ENCODE results near the gene TAF4B.
"Not testable (repeated sequence)": the region's sequence is repeated elsewhere in the genome, so short reads cannot be mapped to it uniquely, and the experiment has no call there.

Gene TAF4B

DNA sequence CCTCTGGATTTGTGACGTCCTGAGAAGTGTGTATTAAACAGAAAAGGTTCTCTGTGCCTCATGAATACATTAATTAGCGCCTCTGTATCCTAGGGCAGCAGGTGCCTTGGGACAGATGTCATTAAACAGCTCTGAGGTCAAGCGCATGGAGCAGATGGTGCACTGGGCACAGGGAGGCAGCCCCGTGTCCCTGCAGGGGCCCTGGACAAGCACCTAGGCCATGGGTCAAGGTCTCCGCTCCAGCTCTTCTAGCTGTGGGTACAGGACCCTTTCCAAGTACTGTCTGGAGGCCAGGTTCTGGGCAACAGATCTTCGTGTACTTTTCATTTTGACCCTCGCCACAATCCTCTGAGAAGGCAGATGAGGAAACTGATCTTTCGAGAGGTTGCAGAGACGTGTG lies 195.7 kb downstream of the TAF4B start:
- no peak for DNase-seq (ENCODE audit: low read depth in 4 of 4, low spot score in 1 of 4)

DNA sequence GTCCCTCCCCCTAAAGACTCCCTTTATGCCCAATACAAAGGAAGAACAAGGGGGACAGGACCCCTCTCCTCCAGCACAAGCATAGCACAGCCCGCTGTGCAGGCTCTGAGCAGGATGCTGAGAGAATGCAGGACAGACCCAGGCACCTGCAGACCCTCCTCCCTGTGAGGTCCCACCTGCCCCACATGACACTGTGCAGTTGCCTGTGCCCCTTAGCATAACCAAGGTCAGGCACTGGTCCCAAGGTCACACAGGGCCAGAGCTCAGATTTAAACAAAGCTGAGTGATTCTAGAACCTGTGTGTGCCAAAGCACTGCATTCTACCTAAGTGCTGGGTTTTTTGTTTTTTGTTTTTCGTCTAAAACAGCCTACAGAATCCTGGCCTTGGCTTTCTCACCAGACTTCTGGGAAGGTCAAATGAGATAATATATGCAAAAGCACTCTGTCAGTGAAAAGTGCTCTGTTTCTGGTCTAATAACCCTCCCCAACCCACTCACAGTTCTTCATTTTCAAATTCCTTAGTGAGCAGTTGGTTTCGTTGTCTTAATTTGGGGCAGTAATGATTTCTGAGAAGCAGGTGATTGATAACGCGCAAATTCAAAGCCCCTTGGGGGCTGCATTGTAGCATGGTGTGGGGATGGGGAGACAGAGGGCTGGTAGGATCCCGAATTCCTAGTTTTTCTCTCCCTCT lies 196.4 kb downstream of the TAF4B start:
- DNase-seq (ENCODE audit: low read depth in 4 of 4, low spot score in 1 of 4): no peak

DNA sequence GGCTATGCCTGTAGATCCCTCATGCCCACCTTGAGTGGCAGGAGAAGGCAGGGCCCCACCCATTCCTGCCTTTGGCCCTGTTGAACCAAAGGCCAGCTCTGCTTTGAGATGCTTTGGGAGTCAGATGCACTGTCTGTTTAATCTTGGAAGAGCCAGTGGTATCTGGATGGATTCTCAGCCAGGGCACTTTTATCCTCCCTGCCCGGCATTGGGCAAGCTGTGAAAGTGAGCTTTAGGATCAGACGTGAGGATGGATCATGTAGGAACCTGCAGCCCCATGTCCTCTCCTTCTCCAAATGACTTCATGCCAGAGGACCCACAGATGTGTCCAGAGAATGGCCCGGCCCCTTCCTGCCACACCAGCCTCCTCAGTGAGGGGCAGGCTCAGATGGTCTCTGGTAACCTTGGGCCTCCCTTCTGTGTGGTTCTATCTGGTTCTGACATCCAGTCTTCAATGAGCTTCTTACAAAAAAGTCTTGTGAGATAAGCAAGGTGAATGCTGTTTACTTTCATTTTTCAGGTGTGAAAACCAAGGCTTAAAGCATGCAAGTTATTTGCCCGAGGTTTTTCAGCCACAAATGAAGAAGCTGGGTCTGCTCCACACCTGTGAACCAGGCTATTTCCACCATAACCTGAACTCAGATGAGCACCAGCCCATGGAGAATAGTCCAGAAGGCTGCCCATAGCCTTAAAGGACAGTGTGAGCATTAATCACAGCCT lies 198.3 kb downstream of the TAF4B start:
- DNase-seq (ENCODE audit: low read depth in 4 of 4, low spot score in 1 of 4): no peak

DNA sequence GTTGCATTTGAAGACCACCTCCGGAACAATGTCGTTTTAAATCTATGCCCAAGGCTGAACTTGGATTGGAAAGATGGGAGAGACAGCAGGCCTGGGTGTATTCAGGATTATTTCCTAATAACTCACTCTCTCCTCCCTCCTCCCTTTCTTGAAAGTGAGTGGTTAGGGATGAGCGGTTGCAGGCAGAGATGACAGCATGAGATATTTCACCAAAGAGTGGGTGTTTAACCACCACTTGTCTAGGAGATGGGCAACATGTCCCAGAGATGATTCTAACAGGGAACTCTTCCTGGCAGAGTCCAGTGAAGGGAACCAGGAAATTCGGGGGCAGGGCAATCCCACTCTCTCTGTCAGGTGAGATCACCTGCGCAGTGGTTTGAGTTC lies 198.9 kb downstream of the TAF4B start:
- DNase-seq (ENCODE audit: low read depth in 4 of 4, low spot score in 1 of 4): no peak

DNA sequence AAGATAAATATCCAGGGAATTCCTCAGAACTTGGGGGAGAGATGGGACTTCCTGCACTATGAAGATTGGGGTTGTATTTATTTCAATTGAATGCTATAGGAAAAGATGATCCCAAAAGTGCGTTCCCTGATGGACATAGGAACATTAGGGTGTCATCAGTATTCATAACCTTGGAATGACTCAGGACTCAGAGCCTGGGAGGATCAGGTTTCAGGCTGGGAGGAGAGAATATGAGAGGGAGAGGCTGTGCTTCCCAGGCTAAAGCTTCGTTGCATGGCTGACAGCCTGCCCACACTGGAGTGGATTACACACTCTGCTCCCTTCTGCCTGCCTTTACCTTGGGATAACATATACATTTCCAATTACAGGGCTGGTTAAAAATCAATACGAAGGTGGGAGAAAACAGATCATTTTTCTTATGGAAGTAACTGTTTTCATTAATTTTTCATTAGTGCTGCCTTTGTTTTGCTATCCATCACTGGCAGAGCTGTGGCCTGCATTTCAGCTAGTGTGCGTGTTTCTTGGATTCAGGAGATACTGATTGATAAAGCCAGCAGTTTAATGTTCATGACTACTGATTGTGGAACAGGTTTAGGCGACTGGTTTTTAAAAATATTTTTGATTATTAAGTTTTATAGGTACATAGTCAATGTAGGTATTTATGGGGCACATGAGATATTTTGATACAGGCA lies 203.4 kb downstream of the TAF4B start:
- DNase-seq (ENCODE audit: low read depth in 4 of 4, low spot score in 1 of 4): no peak

DNA sequence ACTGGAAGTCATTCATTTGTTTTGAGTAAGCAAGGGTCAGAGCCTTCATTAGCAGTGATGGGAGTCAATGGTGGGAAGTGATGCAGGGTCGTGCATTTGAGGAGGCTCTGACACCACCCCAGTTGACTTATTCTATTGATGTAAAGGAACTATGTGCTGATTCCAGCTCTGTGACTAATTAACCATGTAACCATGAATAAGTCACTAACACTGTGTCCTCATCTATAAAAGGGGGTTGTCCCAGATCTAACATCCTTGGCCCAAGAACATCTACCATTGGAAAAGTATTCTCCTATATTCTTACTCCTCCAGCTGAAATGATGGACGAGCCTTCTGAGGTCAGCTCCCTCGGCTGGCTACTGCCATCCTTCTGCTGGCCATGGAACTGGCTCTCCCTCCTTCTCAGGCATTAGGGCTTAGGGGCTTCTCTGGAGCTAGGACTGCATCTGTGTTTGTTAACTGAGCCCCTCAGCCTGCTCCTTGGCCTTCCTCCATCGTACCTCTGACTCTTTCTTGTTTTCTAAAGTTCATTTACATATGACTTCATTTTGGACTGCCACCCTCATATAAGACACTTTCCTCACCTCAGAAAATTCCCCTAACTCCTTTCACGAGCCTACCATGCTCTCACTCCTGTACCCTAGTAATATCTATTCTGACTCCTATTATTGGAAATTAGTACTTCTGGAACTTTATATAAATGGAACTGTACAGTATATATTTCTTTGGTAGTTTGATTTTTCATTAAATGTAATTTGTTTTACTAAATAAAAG lies 206.6 kb downstream of the TAF4B start:
- no peak for DNase-seq (ENCODE audit: low read depth in 4 of 4, low spot score in 1 of 4)

DNA sequence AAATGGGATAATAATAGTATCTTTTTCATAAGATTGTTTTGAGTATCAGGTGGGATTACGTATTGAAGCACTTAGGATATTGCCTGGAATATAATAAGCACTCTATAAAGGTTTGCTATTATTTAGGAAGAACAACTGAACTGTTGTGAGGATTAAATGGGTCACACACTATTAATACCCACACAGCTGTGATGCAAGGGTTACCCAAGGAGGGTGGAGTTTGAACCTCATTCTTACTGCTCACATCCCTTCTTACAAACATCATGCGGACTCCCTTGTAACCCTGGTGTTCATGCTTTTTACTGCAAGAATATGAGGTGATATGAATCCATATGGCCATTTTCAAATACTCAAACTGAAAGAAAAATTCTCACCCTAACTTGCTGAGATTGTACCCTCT lies 208.6 kb downstream of the TAF4B start:
- no peak for DNase-seq (ENCODE audit: low read depth in 4 of 4, low spot score in 1 of 4)

DNA sequence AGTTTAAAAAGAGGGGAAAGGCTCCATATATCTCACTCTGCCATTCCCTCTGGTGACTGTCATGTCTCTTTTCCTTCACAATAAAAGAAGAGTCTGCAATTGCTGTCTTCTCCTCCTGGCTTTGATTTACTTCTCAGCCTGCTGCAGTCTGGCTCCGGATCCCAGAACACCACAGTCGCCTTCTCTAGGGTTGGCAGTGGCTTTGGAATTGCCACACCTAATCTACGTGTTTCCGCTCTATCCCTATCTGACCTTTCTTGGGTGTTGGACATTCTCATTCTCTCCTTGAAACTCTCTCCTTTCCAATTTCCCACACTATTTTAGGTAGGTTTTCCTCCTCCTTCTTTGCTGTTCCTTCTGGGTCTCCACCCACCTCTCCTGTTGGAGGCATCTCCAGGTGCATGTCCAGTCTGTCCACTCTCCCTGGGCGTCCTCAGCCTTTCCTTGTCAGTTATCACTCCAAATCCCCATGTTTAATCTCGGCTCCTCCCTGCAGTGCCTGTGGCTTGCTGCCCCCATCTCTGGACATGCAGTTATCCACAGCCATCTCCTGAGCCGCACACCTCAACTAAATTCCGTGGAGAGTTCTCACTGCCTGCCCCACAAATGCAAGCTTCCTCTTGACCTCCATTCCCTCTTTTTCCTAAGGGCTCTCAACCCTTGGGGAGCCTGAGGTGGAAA lies 209.3 kb downstream of the TAF4B start:
- no peak for DNase-seq (ENCODE audit: low read depth in 4 of 4, low spot score in 1 of 4)

DNA sequence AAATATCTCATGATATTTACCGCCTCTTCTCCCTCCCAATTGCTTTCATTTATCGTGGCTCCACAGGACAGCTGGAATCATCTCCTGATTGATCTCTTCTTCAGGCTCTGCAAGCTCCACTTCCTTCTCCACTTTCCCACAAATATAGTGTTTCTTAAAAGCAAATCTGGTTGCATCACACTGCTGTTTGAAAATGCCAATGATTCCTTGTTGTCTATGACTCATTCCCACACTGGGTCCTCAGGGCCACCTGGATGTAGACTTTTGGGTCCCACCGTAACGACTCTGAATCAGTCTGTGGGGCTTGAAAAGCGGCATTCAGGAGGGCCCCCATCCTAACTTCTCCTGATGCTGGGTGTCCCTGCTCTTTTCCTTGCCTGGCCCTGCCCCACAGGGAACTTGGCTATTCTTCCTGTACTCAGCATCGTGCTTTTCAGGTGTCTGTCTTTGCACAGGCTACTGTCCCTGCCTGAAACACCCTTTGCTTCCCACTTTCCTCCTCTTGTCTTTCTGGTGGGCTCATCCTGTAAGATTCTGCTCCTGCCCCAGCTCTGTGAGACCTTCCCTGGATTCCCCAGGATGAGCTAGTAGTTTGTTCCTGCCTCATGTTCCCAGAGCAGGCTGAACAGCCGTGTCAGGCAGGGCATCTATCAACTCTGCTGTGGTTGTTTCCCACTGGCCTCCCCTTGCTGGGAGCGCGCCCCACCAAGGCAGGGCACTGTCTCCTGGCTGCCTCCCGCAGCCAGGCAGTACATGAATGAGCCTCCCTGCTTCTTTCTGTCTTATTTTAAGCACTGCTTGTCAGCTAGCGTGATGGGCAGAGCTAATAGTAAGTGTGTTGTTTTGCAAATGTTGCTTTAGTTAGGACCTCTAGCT lies 210.2 kb downstream of the TAF4B start:
- no peak for DNase-seq (ENCODE audit: low read depth in 4 of 4, low spot score in 1 of 4)

DNA sequence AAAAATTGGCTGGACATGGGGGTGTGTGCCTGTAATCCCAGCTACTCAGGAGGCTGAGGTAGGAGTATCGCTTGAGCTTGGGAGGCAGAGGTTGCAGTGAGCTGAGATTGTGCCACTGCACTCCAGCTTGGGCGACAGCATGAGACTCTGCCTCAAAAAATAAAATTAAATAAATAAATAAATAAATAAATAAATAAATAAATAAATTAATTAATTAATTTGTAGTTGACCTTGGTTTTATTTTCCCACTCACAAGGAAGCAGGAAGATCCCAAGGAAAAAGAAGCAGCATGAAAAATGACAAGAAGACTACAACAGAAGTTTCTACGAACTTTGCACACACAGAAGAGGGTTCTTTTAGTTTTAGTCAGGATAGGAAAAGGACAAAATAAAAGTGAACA lies 211.4 kb downstream of the TAF4B start:
- not testable (repeated sequence) for DNase-seq (ENCODE audit: low read depth in 4 of 4, low spot score in 1 of 4)

DNA sequence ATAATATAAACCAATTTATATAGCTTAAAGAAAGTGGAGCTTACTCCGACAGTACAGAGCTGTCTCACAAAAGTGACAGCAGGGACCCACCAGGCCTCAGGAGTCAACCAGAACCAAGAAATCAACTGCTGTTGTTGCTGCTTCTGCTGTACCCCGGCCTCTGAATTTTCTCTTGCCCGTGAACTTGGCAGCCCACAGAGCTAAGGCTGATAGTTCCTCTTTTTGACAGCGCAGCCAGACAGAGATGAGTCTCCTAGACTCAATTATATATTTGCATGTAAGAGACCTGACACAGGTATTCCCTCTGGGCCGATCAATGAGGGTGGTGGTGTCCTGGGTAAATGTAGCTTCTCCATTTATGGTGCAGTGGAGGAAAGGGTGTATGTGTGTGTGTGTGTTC lies 212.7 kb downstream of the TAF4B start:
- no peak for DNase-seq (ENCODE audit: low read depth in 4 of 4, low spot score in 1 of 4)

DNA sequence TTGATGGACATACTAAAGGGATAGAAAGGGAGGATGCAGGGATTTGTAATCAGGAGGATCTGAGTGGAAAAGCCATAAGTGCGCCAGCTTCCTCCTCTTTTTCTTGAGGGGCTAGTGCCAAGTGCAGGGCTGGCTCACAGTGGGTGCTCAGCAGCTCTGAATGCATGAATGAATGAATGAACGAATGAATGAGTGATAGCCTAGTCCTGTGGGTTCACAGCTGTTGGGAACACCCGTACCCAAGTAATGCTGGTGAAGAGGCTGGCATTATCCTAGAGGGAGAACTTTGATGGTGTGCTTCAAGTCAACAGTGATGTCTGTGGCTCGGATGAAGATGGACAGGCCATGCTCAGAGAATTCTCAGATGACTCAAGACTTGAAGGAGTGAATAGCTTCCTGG lies 213.3 kb downstream of the TAF4B start:
- DNase-seq (ENCODE audit: low read depth in 4 of 4, low spot score in 1 of 4): no peak

DNA sequence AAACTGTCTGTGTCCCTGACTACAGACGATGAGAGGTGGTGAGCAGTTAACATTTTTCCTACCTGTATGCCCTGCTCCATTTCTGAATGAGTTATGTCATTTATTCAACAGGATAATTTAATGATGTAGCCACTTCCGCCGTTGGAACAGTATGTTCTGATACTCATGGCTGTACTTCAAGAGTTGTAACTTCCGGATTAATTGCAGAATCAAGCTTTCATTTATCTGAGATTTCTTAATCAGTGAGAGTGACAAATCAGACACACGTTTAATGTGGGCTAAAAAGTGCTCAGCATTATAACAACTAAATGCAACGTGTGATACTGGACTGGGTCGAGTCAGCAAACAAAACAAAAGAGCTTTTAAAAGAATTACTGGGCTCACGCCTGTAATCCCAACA lies 214.4 kb downstream of the TAF4B start:
- DNase-seq (ENCODE audit: low read depth in 4 of 4, low spot score in 1 of 4): no peak
